Right lobe of liver (tissue), 4 donors: Measurements from ENCODE around the gene ELOVL6.

Source experiments
- CTCF ChIP-seq, 4 donors: fragments of 200-600 bp in 3 of 4; fragments of 450-650 bp in 1 of 4; IDR thresholded peaks; one replicate each; pipeline versions ENCODE4 v1.5.1 to v1.8.0; 2016 to 2022; ENCODE audit warnings: antibody characterized with exemption in 4 of 4, mild to moderate bottlenecking in 2 of 4
- POLR2A ChIP-seq: fragments of 450-650 bp; IDR thresholded peaks from one replicate; pipeline ENCODE4 v1.6.1; 2017; ENCODE audit warnings: antibody characterized with exemption, mild to moderate bottlenecking
- donor health status: DM: no; HTN: no; CAD: no.
- donor health status: DM: no; HTN: no; CAD: no.
- donor health status: DM: no; HTN: yes; CAD: no.

GRCh38 chr4:110003401-110004187 is 194.8 kb downstream of the ELOVL6 start:
- TF ChIP-seq CTCF (IDR thresholded peaks at IDR 0.05) (no peak), POLR2A (no peak)
